GM21528 (cell line): Measurements from ENCODE around the gene SSH2.
"Not testable (repeated sequence)": the region's sequence is repeated elsewhere in the genome, so short reads cannot be mapped to it uniquely, and the experiment has no call there.

Source experiments
- ATAC-seq: cut with Tn5 transposase; IDR thresholded peaks from one replicate; pipeline ENCODE4 v1.9.1; 2021; ENCODE audit warnings: mild to moderate bottlenecking, moderate library complexity; ENCODE audit not compliant: unreplicated experiment, low FRiP score

The SSH2 gene

DNA sequence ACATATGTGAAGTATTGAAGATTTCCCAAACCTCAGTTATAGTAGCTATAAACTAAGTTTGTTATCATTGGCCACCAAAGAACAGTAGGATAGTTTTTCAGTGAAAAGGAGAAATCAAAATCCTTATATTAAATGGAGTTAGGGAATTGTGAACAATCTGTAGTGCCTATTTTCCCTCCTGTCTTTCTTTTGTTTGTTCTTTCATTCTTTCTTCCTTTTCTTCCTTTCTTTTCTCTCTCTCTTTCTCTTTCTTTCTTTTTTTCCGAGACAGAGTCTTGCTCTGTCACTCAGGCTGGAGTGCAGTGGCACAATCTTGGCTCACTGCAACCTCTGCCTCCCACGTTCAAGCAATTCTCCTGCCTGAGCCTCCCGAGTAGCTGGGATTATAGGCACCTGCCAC, 48.8 kb downstream of the SSH2 start:
- no peak for ATAC-seq

DNA sequence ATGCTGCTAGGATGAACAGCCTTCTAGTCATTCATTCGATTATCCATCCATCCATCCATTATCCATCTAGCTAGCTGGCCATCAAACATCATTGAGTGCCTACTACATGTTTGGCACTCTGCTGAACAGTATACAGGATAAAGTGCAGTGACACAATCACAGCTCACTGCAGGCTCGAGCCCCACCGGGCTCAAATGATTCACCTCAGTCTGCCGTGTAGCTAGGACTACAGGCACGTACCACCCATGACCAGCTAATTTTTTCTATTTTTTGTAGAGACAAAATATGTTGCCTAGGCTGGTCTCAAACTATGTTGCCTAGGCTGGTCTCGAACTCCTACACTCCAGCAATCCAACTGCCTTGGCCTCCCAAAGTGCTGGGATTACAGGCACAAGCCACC, 50.0 kb downstream of the SSH2 start:
- ATAC-seq = no peak

DNA sequence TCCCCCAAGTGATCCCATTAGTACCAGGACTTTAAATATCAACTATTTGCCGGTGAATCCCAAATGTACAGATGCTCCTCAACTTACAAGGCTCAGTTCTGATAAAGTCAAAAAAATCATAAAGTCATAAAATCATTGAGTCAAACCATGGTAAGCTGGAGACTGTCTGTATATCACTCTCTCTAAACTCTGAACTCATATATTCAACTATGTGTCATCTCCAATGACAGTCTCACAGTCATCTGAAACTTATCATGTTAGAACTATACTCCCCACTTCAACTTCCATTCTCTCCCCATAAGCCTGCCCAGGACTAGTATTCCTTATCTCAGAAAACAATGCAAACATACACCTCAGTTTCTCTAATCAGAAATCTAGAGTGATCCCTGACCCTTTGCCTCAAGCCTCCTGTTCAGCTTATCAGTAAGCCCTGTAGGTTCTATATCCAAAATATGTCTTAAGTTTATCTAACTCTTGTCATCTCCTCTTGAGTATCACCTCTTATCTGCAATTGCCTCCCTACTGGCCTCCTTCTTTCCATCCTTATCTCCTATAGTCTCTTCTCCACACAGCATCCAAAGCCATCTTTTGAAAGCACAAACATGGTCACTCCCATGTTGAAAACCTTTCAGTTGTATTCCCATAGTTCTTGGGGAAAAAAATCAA, 55.0 kb downstream of the SSH2 start:
- ATAC-seq = no peak

DNA sequence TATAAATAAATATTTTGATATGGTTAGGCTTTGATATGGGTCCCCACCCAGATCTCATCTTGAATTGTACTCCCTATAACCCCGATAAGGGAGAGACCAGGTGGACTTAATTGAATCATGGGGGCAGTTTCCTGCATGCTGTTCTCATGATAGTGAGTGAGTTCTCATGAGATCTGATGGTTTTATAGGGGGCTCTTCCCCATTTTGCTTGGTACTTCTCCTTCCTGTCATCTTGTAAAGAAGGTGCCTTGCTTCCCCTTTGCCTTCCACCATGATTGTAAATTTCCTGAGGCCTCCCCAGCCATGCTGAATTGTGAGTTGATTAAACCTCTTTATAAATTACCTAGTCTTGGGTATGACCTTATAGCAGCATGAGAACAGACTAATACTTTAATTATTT, 55.7 kb downstream of the SSH2 start:
- ATAC-seq = not testable (repeated sequence)

DNA sequence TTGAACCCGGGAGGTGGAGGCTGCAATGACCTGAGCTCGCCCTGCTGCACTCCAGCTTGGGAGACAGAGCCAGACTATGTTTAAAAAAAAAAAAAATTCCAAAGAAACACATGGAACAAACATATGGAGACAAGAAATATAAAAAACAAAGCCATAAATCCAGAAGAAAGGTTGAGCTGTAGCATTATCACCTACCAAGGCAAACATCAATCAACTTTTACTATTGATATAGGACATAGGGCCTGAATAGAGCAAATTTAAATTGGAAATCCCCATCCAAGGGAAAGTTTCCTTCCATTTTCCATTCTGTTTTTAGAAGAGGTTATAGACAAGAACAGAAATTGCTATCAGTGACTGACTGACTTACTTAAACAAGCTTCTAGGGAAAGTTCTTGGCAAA, 56.6 kb downstream of the SSH2 start:
- ATAC-seq = no peak

DNA sequence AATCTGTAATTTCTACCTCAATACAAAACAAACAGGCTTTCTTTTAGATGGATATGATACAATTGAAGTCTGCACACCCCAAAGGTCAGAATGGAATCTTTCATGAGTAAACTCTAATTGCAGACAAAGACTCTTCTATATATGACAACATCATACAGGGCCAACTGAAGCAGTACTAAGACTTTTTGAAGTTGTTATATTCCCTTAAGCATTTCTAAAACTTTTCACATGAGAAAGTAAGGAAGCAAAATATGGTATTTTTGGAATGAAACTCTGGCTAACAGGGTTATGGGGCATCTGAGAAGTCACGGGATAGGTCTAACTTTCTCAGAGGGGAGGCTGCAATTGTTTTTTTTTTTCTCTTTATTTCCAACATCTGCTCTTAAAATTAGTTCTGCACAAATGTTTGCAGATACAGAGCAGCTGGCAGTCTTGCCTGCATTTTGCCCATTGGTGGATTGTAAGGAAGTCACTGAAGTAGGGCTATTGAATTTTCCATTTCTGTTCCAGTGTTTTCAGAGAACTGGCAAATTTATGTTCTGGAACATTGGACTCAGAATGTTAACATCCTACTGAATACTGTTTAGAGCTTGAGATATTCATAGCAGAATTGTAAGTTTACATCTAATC, 59.1 kb downstream of the SSH2 start:
- ATAC-seq = no peak

DNA sequence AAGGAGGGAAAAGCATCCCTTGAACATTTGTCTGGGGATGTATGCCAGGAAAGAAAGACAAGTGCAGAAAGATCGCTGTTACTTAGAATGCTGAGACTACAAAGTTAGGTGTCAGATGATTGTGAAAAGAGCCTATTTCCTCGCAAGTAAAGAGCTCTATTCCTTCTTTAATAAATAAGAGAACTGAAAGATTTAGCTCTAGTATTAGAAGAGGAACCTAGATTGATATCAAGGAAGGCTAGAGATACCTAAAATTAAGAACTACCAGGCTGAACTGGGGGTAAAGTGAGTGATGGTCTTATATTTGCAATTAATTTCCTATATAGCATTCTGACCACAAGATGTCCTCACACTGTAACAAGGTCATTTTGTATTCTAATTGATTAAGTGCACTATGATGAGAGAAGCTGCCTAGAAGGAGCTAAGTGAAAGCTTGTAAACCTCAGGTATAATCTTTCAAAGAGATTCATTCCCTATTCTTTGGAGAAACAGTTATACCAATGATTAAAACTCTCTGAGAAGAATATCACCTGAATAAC, 62.3 kb downstream of the SSH2 start:
- ATAC-seq = no peak

DNA sequence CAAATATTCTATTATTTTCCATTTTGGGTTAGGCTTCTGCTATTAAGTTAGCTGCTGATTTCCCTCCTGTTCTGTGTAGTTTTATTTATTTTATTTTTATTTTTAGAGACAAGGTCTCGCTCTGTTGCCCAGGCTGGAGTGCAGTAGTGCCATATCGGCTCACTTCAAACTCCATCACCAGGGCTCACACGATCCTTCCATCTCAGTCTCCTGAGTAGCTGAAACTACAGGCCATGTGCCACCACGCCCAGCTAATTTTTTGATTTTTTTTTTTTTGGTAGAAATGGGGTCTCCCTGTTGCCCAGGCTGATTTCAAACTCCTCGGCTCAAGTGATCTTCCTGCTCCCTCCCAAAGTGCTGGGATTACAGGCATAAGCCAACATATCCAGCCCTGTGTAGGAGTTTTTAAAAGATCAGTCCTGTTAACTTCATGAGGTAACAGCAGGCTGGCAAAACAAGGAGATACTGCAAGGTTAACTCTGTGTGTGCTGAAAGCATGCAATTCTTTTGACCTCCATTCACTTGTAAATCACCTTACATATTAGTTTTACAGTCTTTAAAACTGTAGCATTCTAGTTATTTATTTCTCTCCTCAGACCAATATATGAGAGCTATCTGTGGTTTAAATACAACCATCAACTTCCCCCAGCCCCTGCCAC, 63.2 kb downstream of the SSH2 start:
- no peak for ATAC-seq

DNA sequence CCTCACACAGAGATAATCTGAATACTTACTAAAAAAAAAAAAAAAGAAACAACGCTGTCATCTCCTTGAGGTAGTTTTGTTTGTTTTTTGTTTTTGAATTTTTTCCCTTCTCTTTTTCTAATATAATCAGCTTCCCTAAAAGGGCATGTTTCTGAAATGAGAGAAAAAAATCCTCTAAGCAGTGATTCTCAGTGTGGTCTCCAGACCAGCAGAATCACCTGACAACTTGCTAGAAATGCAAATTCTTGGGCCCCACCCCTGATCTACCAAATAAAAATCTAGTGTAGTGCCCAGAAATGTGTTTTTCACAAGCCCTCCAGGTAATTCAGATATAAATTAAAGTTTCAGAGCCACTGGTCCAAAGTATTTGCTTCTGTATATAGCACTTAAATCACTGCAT, 65.4 kb downstream of the SSH2 start:
- no peak for ATAC-seq

DNA sequence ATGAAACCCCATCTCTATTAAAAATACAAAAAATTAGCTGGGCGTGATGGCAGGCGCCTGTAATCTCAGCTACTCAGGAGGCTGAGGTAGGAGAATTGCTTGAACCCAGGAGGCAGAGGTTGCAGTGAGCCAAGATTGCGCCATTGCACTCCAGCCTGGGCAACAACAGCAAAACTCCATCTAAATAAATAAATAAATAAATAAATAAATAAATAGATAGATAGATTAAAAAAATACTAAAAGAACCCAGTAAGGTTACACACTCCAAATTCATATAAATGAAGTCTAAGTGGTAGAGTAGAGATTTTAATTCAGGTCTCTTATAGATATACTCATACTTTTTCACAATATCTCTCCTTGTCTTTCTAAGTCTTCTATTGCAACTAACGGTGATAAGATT, 65.9 kb downstream of the SSH2 start:
- ATAC-seq = not testable (repeated sequence)

DNA sequence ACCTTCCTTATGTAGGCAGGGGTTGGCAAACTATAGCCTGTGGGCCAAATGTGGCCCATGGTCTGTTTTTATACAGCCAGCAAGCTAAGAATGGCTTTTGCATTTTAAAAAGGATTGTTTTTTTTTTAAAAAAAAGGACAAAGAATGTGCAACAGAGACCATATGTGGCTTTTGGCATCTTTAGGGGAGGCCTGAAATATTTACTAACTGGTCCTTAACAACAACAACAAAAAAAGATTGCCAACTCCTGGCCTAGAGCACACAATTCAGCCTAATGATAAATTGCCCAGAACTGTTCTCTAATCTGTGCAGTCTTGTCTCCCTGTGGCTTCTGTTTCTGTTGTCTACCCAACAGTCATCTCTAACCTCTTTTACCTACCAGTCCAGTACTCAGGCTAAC, 67.1 kb downstream of the SSH2 start:
- ATAC-seq = no peak

DNA sequence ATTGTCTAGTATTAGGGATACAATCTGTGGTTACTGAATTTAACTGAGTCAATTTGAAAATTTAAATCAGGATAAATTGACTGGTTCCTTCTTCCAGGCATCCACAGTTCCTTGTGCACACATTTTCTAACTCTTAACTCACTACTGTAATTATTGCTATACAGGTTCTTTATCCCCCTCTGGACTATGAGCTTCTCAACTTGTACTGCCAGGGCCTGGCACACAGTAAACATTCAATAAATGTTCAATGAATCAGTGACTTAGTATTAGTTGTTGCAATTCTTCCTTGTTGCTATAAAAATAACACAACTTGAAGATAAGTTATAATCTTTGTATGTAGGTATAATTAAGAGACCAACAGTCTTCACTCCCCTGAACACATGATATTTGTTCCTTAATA, 67.9 kb downstream of the SSH2 start:
- no peak for ATAC-seq

DNA sequence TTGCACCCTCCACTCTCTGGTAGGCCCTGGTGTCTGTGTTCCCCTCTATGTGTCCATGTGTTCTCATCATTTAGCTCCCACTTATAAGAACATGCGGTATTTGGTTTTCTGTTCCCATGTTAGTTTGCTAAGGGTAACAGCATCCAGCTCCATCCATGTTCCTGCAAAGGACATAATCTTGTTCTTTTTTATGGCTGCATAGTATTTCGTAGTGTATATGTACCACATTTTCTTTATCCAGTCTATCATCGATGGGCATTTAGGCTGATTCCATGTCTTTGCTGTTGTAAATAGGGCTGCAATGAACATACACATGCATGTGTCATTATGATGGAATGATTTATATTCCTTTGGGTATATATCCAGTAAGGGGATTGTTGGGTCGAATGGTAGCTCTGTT, 70.6 kb downstream of the SSH2 start:
- not testable (repeated sequence) for ATAC-seq

DNA sequence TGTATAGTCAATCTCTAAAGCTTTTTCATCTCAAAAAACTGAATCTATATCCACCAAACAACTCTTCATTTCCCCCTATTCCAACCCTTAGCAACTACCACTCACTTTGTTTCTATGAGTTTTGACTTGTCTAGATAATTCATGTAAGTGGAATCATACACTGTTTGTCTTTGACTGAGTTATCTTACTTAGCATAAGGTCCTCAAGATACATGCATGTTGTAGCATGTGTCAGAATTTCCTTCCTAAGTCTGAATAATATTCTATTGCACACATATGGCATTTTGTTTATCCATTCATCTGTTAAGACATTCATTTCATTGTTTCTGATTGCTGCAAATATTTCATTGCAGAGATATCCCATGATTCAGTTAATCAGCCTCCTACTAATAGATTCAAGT, 72.2 kb downstream of the SSH2 start:
- no peak for ATAC-seq

DNA sequence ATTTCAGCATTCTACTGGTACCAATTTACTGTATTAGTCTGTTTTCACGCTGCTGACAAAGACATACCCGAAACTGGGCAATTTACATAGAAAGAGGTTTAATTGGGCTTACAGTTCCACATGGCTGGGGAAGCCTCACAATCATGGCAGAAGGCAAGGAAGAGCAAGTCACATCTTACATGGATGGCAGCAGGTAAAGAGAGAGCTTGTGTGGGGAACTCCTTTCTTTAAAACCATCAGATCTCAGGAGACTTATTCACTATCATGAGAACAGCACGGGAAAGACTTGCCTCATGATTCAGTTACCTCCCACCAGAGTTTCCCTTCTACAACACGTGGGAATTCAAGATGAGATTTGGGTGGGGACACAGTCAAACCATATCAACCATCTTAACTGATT, 72.9 kb downstream of the SSH2 start:
- not testable (repeated sequence) for ATAC-seq

DNA sequence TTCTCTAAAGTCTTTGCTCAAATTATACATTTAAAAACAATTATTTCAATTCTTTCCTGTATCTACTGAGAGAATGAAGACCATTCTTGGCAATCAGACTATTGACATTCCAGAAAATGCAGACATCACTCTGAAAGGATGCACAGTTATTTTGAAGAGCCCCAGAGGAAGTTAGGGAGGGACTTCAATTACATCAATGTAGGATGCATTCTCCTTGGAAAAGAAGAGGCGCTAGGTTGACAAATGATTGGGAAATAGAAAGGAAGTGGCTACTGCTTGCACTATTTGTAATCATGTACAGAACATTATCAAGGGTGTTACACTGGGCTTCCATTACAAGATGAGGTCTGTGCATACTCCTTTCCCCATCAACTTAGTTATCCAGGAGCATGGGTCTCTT, 74.3 kb downstream of the SSH2 start:
- ATAC-seq = no peak

DNA sequence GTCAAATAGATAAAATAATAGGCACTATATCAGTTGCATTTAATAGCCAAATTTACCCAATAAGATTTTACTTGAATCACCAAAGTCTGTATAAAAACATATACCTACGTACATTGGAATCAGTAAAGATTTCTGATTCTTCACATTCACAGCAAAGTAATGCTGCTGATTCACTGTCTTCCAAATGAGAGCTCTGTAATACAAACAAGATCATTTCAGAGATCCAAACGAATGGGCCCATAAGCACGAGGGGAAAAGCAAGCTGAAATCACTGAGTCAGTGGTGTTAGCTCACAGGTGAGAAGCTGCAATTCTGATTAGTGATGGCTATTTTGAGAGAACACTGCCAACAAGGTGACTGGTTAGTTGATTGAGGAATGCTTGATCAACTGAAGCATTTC, 81.3 kb downstream of the SSH2 start:
- no peak for ATAC-seq

DNA sequence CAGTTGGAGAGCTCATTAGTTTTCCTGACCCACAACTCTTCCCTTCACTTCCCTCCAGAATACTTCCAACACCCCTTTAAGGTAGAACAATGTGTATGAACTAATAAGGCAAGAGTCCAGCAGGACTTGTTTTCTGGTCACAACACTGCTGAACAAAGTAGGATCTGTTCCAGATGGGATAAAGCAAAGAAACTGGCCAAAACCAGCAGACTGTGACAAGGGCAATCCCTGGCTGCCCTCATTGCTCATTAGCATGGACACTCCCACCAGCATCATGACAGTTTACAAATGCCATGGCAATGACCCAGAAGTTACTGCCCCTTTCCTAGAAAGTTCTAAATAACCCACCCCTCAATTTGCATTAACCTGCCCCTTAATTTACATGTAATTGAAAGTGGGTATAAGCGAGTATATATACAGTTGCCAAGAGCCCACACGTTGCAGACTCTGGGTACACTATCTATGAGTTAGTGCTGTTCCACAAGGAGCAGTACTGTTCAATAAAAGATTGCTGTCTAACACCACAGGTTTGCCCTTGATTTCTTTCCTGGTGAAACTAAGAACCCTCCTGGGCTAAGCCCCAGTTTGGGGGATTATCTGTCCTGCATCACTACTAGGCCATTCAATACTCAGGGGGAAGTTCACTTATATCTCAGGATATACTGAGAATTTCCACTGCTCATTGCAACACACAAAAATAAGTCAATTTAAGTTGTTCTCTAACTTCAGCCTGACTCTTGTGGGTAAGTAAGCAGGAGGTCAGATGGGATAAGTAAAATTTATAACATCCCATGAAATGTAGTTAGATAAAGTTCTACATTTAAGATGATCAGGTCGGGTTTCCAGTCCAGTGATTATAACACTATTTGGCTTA, 82.3 kb downstream of the SSH2 start:
- ATAC-seq = no peak

DNA sequence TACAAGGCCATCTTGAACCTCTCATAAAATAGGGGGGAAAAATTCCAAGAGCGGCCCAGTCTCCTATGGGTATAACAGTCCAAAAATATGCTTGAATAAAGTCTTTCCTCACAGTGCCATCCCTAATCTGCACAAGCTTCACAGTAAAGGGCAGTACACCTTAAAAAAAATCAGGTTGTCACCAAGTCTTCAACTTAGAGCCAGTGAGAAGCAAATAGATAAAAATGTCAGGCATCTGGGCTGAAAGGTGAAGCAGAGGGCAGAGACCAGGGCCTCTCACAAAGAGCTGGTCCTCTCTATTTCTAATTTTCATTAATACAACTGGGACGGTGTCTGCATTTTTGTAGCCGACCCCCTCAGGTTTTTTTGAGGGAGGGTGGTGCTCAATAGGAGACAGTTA, 82.9 kb downstream of the SSH2 start:
- ATAC-seq = no peak

DNA sequence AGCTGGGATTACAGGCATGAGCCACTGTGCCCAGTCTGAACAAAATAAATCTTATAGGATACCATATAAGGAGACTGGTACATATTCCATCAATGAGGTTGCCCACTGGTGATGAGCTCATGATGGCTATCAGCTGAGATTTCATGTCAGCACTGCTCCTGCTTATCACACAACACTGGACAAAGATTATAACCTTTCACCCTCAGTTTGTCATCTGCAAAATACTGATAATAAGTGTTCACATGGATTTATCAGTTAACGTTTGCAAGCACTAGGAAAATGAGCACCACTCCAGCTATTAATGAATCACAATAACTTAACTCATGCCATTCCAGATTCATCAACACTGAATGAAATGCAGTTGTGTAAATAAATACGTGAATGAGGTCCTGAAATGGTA, 83.7 kb downstream of the SSH2 start:
- ATAC-seq = no peak
